ENCODE data around the gene MYO5A. TPM values are rescaled to one million over a fixed set of nuclear protein-coding genes. Genes with fewer than 3 reads are reported as not detected.
"Not testable (repeated sequence)": the region's sequence is repeated elsewhere in the genome, so short reads cannot be mapped to it uniquely, and the experiment has no call there.

Gene MYO5A
- total RNA-seq, 2 experiments from 2014 or later, result 28.5 to 36.3 TPM

DNA sequence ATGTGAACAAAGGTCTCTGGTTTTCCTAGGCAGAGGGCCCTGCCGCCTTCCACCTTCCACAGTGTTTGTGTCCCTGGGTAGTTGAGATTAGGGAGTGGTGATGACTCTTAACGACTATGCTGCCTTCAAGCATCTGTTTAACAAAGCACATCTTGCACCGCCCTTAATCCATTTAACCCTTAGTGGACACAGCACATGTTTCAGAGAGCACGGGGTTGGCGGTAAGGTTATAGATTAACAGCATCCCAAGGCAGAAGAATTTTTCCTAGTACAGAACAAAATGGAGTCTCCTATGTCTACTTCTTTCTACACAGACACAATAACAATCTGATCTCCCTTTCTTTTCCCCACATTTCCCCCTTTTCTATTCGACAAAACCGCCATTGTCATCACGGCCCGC lies 69.4 kb downstream of the MYO5A start:
- H3K4me3 Mint-ChIP-seq; POLR2A ChIA-PET; H3K27ac Mint-ChIP-seq; ATAC-seq (ENCODE audit: low read depth); DNase-seq; H3K27me3 Mint-ChIP-seq: not testable (repeated sequence)
- Mint-ChIP-seq H3K36me3 (peaks cover 22% of the 10 kb centered on the region), H3K9me3 (peaks cover 12% of the 10 kb centered on the region), H3K4me1 (peaks cover 13% of the 10 kb centered on the region)

DNA sequence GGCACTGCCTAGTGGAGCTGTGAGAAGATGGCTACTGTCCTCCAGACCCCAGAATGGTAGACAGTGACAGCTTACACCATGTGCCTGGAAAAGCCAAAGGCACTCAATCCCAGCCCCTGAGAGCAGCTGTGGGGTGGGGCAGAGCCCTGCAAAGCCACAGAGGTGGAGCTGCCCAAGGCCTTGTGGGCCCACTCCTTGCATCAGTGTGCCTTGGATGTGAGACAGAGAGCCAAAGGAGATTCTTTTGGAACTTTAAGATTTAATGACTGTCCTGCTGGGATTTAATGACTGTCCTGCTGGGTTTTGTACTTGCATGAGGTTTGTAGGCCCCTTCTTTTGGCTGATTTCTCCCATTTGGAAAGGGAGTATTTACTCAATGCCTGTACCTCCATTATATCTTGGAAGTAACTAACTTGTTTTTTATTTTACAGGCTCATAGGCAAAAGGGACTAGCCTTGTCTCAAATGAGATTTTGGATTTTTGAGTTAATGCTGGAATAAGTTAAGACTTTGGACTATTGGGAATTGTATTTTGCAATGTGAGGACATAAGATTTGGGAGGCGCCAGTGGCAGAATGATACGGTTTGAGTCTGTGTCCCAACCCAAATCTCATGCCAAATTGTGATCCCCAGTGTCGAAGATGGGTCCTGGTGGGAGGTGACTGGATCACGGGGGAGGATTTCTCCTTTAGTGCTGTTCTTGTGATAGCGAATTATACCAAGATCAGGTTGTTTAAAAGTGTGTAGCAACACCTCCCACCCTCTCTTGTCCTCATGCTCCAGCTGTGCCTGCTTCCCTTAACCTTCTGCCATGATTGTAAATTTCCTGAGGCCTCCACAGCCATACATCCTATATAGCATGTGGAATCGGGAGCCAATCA lies 80.4 kb downstream of the MYO5A start:
- Mint-ChIP-seq H3K4me3 (no peak overlapping the region), H3K27me3 (no peaks in the 10 kb centered on the region), H3K9me3 (no peaks in the 10 kb centered on the region), H3K27ac (no peak overlapping the region), H3K36me3 (peaks cover 15% of the 10 kb centered on the region), H3K4me1 (peaks cover 7% of the 10 kb centered on the region)
- ATAC-seq (ENCODE audit: low read depth), result no peak
- POLR2A ChIA-PET, result no interaction called here
- DNase-seq, result no peak

DNA sequence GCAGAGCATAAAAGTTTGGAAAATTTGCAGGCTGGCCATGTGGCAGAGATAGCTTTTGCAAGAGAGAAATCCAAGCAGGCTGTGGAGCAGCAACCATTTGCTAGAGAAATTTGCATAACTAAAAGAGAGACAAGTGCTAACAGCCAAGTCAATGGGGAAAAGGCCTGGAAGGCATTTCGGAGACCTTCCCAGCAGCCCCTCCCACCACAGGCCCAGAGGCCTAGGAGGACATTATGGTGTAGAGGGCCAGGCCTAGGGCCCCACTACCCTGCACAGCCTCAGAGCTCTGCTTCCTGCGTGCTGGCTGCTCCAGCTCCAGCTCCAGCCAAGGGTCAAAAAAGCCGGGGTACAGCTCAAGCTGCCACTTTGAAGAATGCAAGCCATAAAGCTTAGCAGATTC lies 82.7 kb downstream of the MYO5A start:
- ATAC-seq (ENCODE audit: low read depth) (no peak), DNase-seq (no peak)
- POLR2A ChIA-PET, result no interaction called here
- H3K27ac Mint-ChIP-seq, result no peak overlapping the region
- no peak overlapping the region for H3K4me3 Mint-ChIP-seq
- no peaks in the 10 kb centered on the region for H3K27me3 Mint-ChIP-seq
- H3K4me1 Mint-ChIP-seq, result peaks cover 6% of the 10 kb centered on the region
- no peaks in the 10 kb centered on the region for H3K9me3 Mint-ChIP-seq
- peaks cover 3% of the 10 kb centered on the region for H3K36me3 Mint-ChIP-seq

DNA sequence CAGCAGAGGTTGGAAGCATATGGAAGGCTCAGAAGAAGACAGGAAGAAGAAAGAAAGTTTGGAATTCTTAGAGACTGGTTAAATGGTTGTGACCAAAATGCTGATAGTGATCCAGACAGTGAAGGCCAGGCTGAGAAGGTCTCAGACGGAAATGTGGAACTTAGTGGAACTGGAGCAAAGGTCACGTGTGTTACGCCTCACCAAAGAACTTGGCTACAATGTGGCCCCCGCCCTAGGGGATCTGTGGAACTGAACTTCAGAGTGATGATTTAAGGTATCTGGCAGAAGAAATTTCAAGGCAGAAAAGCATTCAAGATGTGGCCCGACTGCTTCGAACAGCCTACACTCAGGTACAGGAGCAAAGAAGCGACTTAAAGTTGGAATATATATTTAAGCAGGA lies 83.1 kb downstream of the MYO5A start:
- DNase-seq (no peak), ATAC-seq (ENCODE audit: low read depth) (no peak)
- H3K27ac Mint-ChIP-seq, result no peak overlapping the region
- H3K27me3 Mint-ChIP-seq, result no peaks in the 10 kb centered on the region
- H3K36me3 Mint-ChIP-seq, result peaks cover 3% of the 10 kb centered on the region
- H3K4me1 Mint-ChIP-seq, result peaks cover 6% of the 10 kb centered on the region
- H3K9me3 Mint-ChIP-seq, result no peaks in the 10 kb centered on the region
- POLR2A ChIA-PET, result no interaction called here
- H3K4me3 Mint-ChIP-seq, result no peak overlapping the region

DNA sequence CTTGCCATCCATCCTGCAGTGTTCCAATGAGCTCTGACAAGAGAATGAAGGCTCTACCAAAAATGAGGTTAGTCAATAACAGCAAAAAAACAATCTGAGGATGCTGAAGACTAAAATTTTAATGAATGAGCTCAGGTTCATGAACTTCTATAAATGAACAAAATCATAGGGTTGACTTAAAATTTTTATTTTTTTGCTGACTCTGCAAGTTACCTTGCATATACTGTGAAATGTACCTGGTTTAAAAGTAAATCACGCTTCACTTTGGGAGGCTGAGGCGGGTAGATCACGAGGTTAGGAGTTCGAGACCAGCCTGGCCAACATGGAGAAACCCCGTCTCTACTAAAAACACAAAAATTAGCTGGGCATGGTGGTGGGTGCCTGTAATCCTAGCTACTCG lies 85.5 kb downstream of the MYO5A start:
- H3K4me3 Mint-ChIP-seq; H3K36me3 Mint-ChIP-seq; H3K4me1 Mint-ChIP-seq; H3K27ac Mint-ChIP-seq; H3K27me3 Mint-ChIP-seq; ATAC-seq (ENCODE audit: low read depth); POLR2A ChIA-PET; H3K9me3 Mint-ChIP-seq; DNase-seq: not testable (repeated sequence)

DNA sequence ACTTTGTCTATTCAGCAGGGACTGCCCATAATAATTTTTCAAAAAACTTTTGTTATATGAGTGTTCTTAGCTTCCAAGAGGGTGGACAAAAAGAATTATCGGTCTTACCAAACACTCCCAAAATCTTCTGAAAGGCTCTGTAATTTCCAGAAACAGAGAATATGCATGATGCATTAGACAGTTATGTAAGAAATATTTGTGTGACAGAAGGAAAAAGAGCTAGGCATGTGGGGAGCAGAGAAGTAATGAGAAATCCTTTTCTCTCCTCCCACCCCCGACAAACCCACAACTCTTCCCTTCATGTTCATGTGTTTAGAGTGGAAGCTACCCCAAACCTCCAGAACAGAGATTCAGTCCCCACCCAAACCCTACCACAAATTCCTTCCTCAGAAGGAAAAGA lies 86.8 kb downstream of the MYO5A start:
- Mint-ChIP-seq H3K27ac (no peak overlapping the region), H3K9me3 (peaks cover 2% of the 10 kb centered on the region), H3K27me3 (no peaks in the 10 kb centered on the region), H3K4me3 (no peak overlapping the region), H3K4me1 (peaks cover 12% of the 10 kb centered on the region), H3K36me3 (peaks cover 10% of the 10 kb centered on the region)
- ATAC-seq (ENCODE audit: low read depth) (no peak), DNase-seq (no peak)
- POLR2A ChIA-PET, result interaction anchor here (0.6 kb wide), 1 partner anchor 202 kb away, joined by 4 read pairs; no protein-coding TSS in a partner anchor

DNA sequence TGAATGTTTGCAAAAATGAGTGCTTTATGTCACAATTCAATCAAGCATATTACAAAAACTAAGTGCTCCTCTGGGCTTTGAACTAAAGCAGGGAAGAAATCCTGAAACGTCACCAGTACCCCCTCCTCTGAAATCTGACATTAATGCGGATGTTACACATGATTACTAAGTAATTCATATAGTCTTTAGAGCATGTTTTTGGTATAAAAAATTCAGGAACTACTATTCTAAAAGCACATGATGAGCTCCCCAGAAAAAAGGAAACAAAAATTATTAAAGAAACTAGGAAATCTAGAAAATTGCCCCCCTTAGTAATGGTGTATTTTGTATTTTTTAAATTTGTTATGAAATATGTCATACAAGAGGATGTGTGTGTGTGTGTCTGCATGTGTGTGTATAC lies 87.7 kb downstream of the MYO5A start:
- no peak for ATAC-seq (ENCODE audit: low read depth)
- H3K27me3 Mint-ChIP-seq, result no peaks in the 10 kb centered on the region
- H3K4me3 Mint-ChIP-seq, result no peak overlapping the region
- peaks cover 10% of the 10 kb centered on the region for H3K36me3 Mint-ChIP-seq
- H3K27ac Mint-ChIP-seq, result no peak overlapping the region
- DNase-seq, result no peak
- H3K4me1 Mint-ChIP-seq, result peaks cover 12% of the 10 kb centered on the region
- H3K9me3 Mint-ChIP-seq, result peaks cover 2% of the 10 kb centered on the region
- POLR2A ChIA-PET, result no interaction called here

DNA sequence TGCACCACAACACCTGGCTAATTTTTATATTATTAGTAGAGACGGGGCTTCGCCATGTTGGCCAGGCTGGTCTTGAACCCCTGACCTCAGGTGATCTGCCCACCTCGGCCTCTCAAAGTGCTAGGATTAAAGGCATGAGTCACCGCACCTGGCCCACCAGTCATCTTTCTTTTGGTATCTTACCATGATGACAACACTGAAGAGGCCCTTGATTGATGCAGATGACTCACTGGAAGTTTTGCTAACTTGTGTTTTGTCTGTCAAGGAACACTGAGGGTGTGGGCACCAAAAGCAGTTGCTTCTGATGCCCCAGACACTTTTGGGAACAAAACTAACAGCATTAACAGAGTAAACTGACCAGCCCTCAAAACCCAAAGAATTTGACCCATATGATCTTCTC lies 88.3 kb downstream of the MYO5A start:
- ATAC-seq (ENCODE audit: low read depth) (no peak), DNase-seq (no peak)
- H3K9me3 Mint-ChIP-seq, result peaks cover 2% of the 10 kb centered on the region
- POLR2A ChIA-PET, result no interaction called here
- H3K27ac Mint-ChIP-seq, result no peak overlapping the region
- no peak overlapping the region for H3K4me3 Mint-ChIP-seq
- H3K27me3 Mint-ChIP-seq, result no peaks in the 10 kb centered on the region
- H3K36me3 Mint-ChIP-seq, result peaks cover 8% of the 10 kb centered on the region
- peaks cover 12% of the 10 kb centered on the region for H3K4me1 Mint-ChIP-seq

DNA sequence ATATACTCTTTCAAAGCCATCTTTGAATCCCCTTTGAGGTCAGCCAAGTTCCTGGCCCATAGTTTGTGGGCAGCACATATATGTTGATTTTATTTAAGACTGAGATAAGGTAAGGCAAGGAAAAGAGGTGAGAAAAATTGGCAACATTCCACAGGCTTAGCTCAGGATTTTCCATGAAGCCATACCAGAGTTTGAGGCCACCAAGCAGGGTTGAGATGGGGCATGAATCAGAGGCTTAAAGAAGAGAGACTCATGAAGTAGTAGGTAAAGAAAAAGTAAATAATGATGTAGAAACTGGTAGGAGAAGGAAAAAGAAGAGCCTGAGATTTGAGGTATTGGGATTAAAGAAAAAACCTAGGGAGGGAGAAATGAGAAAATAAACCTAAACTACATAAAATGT lies 89.2 kb downstream of the MYO5A start:
- peaks cover 12% of the 10 kb centered on the region for H3K4me1 Mint-ChIP-seq
- POLR2A ChIA-PET, result no interaction called here
- H3K36me3 Mint-ChIP-seq, result peaks cover 7% of the 10 kb centered on the region
- ATAC-seq (ENCODE audit: low read depth) (no peak), DNase-seq (no peak)
- no peak overlapping the region for H3K4me3 Mint-ChIP-seq
- peaks cover 2% of the 10 kb centered on the region for H3K9me3 Mint-ChIP-seq
- H3K27me3 Mint-ChIP-seq, result no peaks in the 10 kb centered on the region
- no peak overlapping the region for H3K27ac Mint-ChIP-seq

DNA sequence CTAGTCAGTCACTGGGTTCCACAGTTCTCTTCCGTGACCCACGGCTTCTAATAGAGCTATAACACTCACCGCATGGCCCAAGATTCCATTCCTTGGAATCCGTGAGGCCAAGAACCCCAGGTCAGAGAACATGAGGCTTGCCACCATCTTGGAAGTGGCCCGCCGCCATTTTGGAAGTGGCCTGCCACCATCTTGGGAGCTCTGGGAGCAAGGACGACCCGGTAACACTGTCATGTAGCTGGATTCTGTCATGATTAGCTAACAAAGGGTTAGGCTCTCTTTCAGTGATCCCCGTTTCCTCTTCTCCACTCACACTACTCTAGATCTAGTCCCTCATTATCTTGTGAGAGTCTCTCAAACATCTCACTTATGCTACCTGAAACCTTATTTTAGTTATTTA lies 89.6 kb downstream of the MYO5A start:
- H3K36me3 Mint-ChIP-seq; H3K27me3 Mint-ChIP-seq; ATAC-seq (ENCODE audit: low read depth); H3K4me3 Mint-ChIP-seq; POLR2A ChIA-PET; H3K9me3 Mint-ChIP-seq; H3K27ac Mint-ChIP-seq; DNase-seq: not testable (repeated sequence)
- peaks cover 12% of the 10 kb centered on the region for H3K4me1 Mint-ChIP-seq

DNA sequence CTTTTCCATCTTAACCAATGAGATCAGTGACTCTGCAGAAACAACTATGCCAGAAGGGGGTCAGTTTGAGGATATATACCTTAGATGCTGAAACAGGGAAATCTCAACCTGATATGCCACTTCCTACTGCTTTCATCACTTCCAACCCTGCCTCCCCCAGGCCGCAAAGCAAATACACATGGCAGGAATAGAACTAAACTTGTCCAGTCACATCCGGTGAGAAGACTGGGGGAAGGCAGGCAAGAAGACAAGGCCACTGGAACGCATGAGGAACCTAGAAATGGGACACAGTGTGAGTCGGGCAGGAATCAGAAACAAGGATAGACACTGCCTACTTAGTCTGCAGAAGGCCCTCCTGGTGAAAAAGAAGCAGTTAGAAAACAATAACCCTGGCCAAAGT lies 90.6 kb downstream of the MYO5A start:
- Mint-ChIP-seq H3K27ac (no peak overlapping the region), H3K27me3 (no peaks in the 10 kb centered on the region), H3K36me3 (peaks cover 7% of the 10 kb centered on the region), H3K4me1 (peaks cover 12% of the 10 kb centered on the region), H3K4me3 (no peak overlapping the region), H3K9me3 (peaks cover 2% of the 10 kb centered on the region)
- POLR2A ChIA-PET, result interaction anchor here (1.2 kb wide), 1 partner anchor 25 kb away, joined by 3 read pairs; no protein-coding TSS in a partner anchor
- ATAC-seq (ENCODE audit: low read depth) (peak; percentile 22), DNase-seq (no peak)

DNA sequence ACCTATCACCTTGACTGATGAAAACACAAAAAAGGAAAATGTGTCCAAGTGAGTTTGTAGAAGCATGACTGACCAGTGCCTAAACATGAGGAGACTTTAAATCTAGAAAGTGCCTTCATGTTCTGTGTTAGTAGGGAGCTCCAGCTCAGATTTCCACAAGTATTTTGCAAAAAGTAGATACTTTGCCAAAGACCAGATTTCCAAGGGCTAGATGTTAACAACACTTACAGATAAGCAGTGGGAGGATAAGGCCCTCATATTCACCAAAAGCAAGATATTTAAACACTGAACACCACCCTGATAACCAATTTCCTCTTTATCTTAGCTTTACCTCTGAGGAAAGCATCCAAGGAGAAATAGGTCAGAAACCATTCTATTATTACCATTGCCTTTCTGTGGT lies 91.0 kb downstream of the MYO5A start:
- Mint-ChIP-seq H3K27me3 (no peaks in the 10 kb centered on the region), H3K4me1 (peaks cover 13% of the 10 kb centered on the region), H3K4me3 (no peak overlapping the region), H3K36me3 (peaks cover 9% of the 10 kb centered on the region), H3K9me3 (peaks cover 2% of the 10 kb centered on the region), H3K27ac (no peak overlapping the region)
- DNase-seq, result no peak
- no peak for ATAC-seq (ENCODE audit: low read depth)
- POLR2A ChIA-PET, result interaction anchor here (1.2 kb wide), 1 partner anchor 24 kb away, joined by 3 read pairs; no protein-coding TSS in a partner anchor

DNA sequence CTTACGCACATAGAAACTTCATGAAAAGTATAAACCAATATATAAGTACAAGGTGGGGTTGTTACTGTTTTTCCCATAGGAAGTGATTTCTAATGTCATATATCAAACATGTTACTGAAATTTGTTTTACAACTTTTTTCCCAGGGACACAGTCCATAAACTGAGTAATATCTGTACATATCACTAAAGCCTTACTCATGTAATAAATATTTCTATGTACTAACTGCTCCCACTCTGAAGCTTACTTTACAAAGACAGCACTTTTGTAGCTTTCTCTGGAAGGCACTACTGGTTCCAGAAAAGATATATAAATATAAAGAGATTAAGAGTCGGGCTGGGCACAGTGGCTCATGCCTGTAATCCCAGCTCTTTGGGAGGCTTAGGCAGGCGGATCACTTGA lies 91.7 kb downstream of the MYO5A start:
- H3K27me3 Mint-ChIP-seq, result no peaks in the 10 kb centered on the region
- peaks cover 14% of the 10 kb centered on the region for H3K4me1 Mint-ChIP-seq
- ATAC-seq (ENCODE audit: low read depth), result no peak
- H3K9me3 Mint-ChIP-seq, result peaks cover 2% of the 10 kb centered on the region
- DNase-seq, result no peak
- peaks cover 10% of the 10 kb centered on the region for H3K36me3 Mint-ChIP-seq
- H3K27ac Mint-ChIP-seq, result no peak overlapping the region
- POLR2A ChIA-PET, result interaction anchor here (1.2 kb wide), 1 partner anchor 24 kb away, joined by 3 read pairs; no protein-coding TSS in a partner anchor
- H3K4me3 Mint-ChIP-seq, result no peak overlapping the region

DNA sequence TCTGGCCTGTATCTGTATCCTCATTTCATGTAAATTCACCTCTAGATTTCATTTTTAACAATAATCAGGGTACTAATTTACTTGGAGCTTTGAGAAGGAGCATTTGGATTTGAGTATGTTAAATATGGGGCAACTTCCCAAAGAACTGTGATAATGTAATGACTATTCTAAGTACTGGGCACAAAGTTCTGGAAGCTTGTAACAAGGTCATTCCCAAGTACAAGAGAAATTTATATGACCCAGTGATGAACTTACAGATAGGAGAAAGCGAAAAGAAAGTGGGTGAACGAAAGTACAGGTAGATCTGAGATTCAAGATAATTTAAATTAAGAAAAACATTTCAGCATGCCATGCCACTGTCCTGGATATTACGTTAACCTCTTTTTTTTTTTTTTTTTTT lies 93.8 kb downstream of the MYO5A start:
- DNase-seq (no peak), ATAC-seq (ENCODE audit: low read depth) (no peak)
- Mint-ChIP-seq H3K27ac (no peak overlapping the region), H3K4me1 (peaks cover 14% of the 10 kb centered on the region), H3K4me3 (no peak overlapping the region), H3K36me3 (peaks cover 10% of the 10 kb centered on the region), H3K9me3 (peaks cover 2% of the 10 kb centered on the region), H3K27me3 (no peaks in the 10 kb centered on the region)
- POLR2A ChIA-PET, result interaction anchor here (1.2 kb wide), 1 partner anchor 29 kb away, joined by 3 read pairs; no protein-coding TSS in a partner anchor
